ENCODE data around the gene ETV2.

The ETV2 gene

GRCh38 chr19:35648017-35648961 lies 6.7 kb downstream of the ETV2 start, which contains the start of gene COX6B1 (continued):
- TF ChIP-seq ZNF747 (tag by site-specific recombination; IDR thresholded peaks at IDR 0.05) (no peak), ZNF37A (tag by site-specific recombination; IDR thresholded peaks at IDR 0.05) (no peak), PRDM2 (tag by site-specific recombination; IDR thresholded peaks at IDR 0.05; ENCODE audit: borderline replicate concordance) (no peak), ZSCAN18 (tag by site-specific recombination; IDR thresholded peaks at IDR 0.05) (no peak), KLF7 (tag by site-specific recombination; IDR thresholded peaks at IDR 0.05; ENCODE audit: borderline replicate concordance) (no peak), HOXD13 (CRISPR knock-in tag; IDR thresholded peaks at IDR 0.05; ENCODE audit: borderline replicate concordance) (no peak), ZNF350 (tag by site-specific recombination; IDR thresholded peaks at IDR 0.05) (no peak), ZNF561 (tag by site-specific recombination; IDR thresholded peaks at IDR 0.05; ENCODE audit: borderline replicate concordance) (no peak; the same call in 1 of the 2 replicates), ZNF544 (tag by site-specific recombination; IDR thresholded peaks at IDR 0.05) (no peak), ZNF280C (tag by site-specific recombination; IDR thresholded peaks at IDR 0.05) (no peak), KLF10 (tag by site-specific recombination; IDR thresholded peaks at IDR 0.05) (peak; percentile 63; the same call in 1 of the 2 replicates), ZNF324 (tag by site-specific recombination; IDR thresholded peaks at IDR 0.05) (no peak), KLF9 (tag by site-specific recombination; IDR thresholded peaks at IDR 0.05; ENCODE audit: low read depth) (0 out of 2 replicates have a peak, but pooled peaks have one; percentile 26), ZNF560 (tag by site-specific recombination; IDR thresholded peaks at IDR 0.05; ENCODE audit: borderline replicate concordance) (no peak), ZNF24 (tag by site-specific recombination; IDR thresholded peaks at IDR 0.05) (no peak; the same call in 1 of the 2 replicates), ZNF555 (tag by site-specific recombination; conservative IDR thresholded peaks at IDR 0.05) (no peak), ELK4 (IDR thresholded peaks at IDR 0.05; ENCODE audit: borderline replicate concordance, low read depth, low read length) (0 out of 2 replicates have a peak, but pooled peaks have one; percentile 62), ZNF302 (tag by site-specific recombination; IDR thresholded peaks at IDR 0.05; ENCODE audit: low read depth) (no peak), ZNF514 (tag by site-specific recombination; IDR thresholded peaks at IDR 0.05) (no peak), ZNF114 (tag by site-specific recombination; IDR thresholded peaks at IDR 0.05) (no peak), ZNF366 (tag by site-specific recombination; conservative IDR thresholded peaks at IDR 0.05) (peak; percentile 58; the same call in 1 of the 2 replicates), ZBTB8A (tag by site-specific recombination; IDR thresholded peaks at IDR 0.05) (peak; percentile 46; the same call in 1 of the 2 replicates), ZNF600 (tag by site-specific recombination; IDR thresholded peaks at IDR 0.05) (peak; percentile 24), ZNF585B (tag by site-specific recombination; IDR thresholded peaks at IDR 0.05) (no peak), ZNF423 (tag by site-specific recombination; IDR thresholded peaks at IDR 0.05) (no peak), ZNF26 (tag by site-specific recombination; IDR thresholded peaks at IDR 0.05) (no peak), ZNF596 (tag by site-specific recombination; IDR thresholded peaks at IDR 0.05) (no peak)
